AG09319 (cell line): ENCODE data around the gene TRIM31.

ENCODE experiments used
- DNase-seq: peaks from one replicate; pipeline ENCODE4 v3.0.0-alpha.2; 2010; ENCODE audit warnings: low read depth; ENCODE audit errors: extremely low read depth
- CTCF ChIP-seq: IDR thresholded peaks from 2 replicates; pipeline ENCODE4 v1.5.1; 2011; ENCODE audit warnings: low read depth, mild to moderate bottlenecking, inconsistent platforms, low read length, moderate library complexity

Gene TRIM31

GRCh38 chr6:30060606-30061091, 52.2 kb downstream of the TRIM31 start:
- no peak for TF ChIP-seq CTCF
- no peak for DNase-seq

GRCh38 chr6:30055513-30055912, 57.4 kb downstream of the TRIM31 start:
- no peak for DNase-seq
- TF ChIP-seq CTCF, result no peak

- TF ChIP-seq CTCF, result no peak
- no peak for DNase-seq
These were observed 59.2 kb downstream of the TRIM31 start for GRCh38 chr6:30053682-30054081.
